IMR-90 (cell line): ENCODE measurements around the gene SUSD6.

Experiments used
- BHLHE40 ChIP-seq: fragments of 150-350 bp; IDR thresholded peaks from 2 replicates; pipeline ENCODE4 v1.6.1; 2016; ENCODE audit warnings: mild to moderate bottlenecking, low read depth, low read length
- CHD1 ChIP-seq: IDR thresholded peaks from 2 replicates; pipeline ENCODE4 v1.6.1; 2012; ENCODE audit warnings: low read depth, low read length, improper control_type of control experiment
- CTCF ChIP-seq: conservative IDR thresholded peaks from 2 replicates; pipeline ENCODE4 v1.5.1; 2012; ENCODE audit warnings: mild to moderate bottlenecking, low read depth, low read length, improper control_type of control experiment
- MAZ ChIP-seq: IDR thresholded peaks from 2 replicates; pipeline ENCODE4 v1.6.1; 2012; ENCODE audit warnings: low read depth, mild to moderate bottlenecking, low read length, improper control_type of control experiment, moderate library complexity, borderline replicate concordance
- NFE2L2 ChIP-seq: fragments of 150-350 bp; IDR thresholded peaks from 2 replicates; pipeline ENCODE4 v1.6.1; 2016; ENCODE audit warnings: low read depth, mild to moderate bottlenecking, low read length
- POLR2A ChIP-seq: IDR thresholded peaks from 2 replicates; pipeline ENCODE4 v1.6.1; 2012; ENCODE audit warnings: mild to moderate bottlenecking, low read depth, low read length
- RAD21 ChIP-seq: IDR thresholded peaks from 2 replicates; pipeline ENCODE4 v1.6.1; 2012; ENCODE audit warnings: low read length, improper control_type of control experiment
- RCOR1 ChIP-seq: IDR thresholded peaks from 2 replicates; pipeline ENCODE4 v1.6.1; 2012; ENCODE audit warnings: mild to moderate bottlenecking, low read length, improper control_type of control experiment; ENCODE audit not compliant: insufficient replicate concordance
- SMC3 ChIP-seq: fragments of 150-350 bp; IDR thresholded peaks from 2 replicates; pipeline ENCODE4 v1.6.1; 2016; ENCODE audit warnings: low read depth, mild to moderate bottlenecking, antibody characterized with exemption, low read length, moderate library complexity

DNA sequence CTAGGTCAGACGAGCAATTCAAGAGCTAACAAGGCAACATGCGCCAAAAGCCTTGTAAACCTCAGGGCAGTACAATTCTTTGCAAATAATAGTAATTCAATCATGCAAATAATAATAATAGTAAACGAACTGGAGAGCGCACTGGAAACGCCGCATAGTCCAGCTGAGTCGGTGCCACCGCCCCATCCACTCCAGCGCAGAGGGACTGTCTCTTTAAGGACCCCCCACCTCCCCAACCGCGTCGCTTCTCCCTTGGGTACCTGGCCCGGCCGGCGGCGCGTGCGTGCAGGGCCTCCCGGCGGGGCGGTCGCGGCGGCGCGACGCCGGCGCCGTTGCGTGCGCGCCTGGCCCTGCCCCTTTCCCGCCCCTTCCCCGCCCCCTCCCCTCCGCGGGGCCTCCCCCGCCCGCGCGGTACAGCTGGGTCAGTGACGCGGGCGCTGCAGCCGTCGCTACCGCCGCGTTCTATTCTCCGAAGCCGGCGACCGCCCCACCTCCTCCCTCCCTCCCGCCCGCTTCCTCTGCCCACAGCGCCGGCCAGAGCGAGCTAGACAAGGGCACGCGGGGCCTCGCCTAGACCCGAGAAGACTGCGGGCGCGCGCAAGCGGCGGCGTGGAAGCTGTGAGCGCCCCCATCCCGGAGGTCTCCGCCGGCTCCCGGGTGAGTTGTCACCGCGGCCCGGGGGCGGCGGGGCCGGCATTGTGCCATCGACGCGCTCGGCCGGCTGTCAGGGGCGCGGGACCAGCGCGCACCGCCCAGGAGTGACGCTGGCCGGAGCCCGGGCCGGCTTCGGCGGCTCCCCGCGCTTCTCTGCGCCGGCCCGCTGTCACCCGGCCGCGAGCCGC is at the start of gene SUSD6:
- no peak for TF ChIP-seq CTCF
- TF ChIP-seq RCOR1, result no peak
- TF ChIP-seq CHD1, result no peak
- no peak for TF ChIP-seq NFE2L2
- peak; percentile 77; the same call in 1 of the 2 replicates for TF ChIP-seq MAZ
- peak; percentile 86 for TF ChIP-seq POLR2A
- no peak for TF ChIP-seq RAD21
- no peak for TF ChIP-seq SMC3
- TF ChIP-seq BHLHE40, result peak; percentile 68
